ENCODE measurements around the gene LYAR.

LYAR gene

DNA sequence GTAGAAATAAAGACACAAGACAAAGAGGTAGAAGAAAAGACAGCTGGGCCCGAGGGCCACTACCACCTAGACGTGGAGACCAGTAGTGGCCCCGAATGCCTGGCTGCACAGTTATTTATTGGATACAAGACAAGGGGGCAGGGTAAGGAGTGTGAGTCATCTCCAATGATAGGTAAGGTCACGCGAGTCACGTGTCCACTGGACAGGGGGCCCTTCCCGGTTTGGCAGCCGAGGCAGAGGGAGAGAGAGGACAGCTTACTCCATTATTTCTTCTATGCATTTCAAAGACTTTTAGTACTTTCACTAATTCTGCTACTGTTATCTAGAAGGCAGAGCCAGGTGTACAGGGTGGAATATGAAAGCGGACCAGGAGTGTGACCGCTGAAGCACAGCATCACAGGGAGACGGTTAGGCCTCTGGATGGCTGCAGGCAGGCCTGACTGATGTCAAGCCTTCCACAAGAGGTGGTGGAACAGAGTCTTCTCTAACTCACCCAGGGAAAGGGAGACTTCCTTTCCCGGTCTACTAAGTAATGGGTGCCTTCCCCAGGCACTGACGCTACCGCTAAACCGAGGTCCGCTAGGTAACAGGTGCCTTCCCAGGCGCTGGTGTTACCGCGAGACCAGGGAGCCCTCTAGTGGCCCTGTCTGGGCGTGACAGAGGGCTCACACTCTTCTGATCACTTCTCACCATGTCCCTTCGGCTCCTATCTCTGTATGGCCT lies 45.0 kb upstream of the LYAR start:
- no peak overlapping the region for H3K4me3 ChIP-seq (ENCODE audit: low read length)
- no peaks in the 10 kb centered on the region for H3F3A ChIP-seq (ENCODE audit: insufficient read depth, low read length)
- H3K9ac ChIP-seq (ENCODE audit: low read length), result no peak overlapping the region
- no peak for TF ChIP-seq EZH2 (optimal IDR thresholded peaks at IDR 0.05; ENCODE audit: low read depth, low read length)
- TF ChIP-seq, protein P1, sequence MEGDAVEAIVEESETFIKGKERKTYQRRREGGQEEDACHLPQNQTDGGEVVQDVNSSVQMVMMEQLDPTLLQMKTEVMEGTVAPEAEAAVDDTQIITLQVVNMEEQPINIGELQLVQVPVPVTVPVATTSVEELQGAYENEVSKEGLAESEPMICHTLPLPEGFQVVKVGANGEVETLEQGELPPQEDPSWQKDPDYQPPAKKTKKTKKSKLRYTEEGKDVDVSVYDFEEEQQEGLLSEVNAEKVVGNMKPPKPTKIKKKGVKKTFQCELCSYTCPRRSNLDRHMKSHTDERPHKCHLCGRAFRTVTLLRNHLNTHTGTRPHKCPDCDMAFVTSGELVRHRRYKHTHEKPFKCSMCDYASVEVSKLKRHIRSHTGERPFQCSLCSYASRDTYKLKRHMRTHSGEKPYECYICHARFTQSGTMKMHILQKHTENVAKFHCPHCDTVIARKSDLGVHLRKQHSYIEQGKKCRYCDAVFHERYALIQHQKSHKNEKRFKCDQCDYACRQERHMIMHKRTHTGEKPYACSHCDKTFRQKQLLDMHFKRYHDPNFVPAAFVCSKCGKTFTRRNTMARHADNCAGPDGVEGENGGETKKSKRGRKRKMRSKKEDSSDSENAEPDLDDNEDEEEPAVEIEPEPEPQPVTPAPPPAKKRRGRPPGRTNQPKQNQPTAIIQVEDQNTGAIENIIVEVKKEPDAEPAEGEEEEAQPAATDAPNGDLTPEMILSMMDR (IDR thresholded peaks at IDR 0.05; ENCODE audit: low read length), result peak; percentile 75
- H3K27me3 ChIP-seq (replicated peaks; ENCODE audit: insufficient read depth, low read length), result no peaks in the 10 kb centered on the region
- H4K20me1 ChIP-seq (ENCODE audit: insufficient read depth, low read length), result no peaks in the 10 kb centered on the region
- H3K36me3 ChIP-seq (replicated peaks; ENCODE audit: insufficient read depth, low read length), result no peaks in the 10 kb centered on the region
- H3K9me3 ChIP-seq (replicated peaks; ENCODE audit: insufficient read depth, low read length), result no peaks in the 10 kb centered on the region
- no peak overlapping the region for H3K27ac ChIP-seq (ENCODE audit: low read length)
- H3K79me2 ChIP-seq (ENCODE audit: low read length), result no peaks in the 10 kb centered on the region
- H3K4me1 ChIP-seq (ENCODE audit: low read length), result no peaks in the 10 kb centered on the region
- peak overlapping the region; percentile 39; the same call in 1 of the 2 replicates for H3K4me2 ChIP-seq (ENCODE audit: low read depth, low read length)
- DNase-seq, result peak; percentile 81
- no peaks in the 10 kb centered on the region for H3K9me2 ChIP-seq (replicated peaks; ENCODE audit: insufficient read depth, low read length)
- no peak overlapping the region for H2AFZ ChIP-seq (ENCODE audit: low read length)

- Histone ChIP-seq H3K4me3 (ENCODE audit: low read length) (no peak overlapping the region), H3F3A (ENCODE audit: insufficient read depth, low read length) (no peaks in the 10 kb centered on the region), H3K27ac (ENCODE audit: low read length) (no peak overlapping the region), H3K9me2 (replicated peaks; ENCODE audit: insufficient read depth, low read length) (no peaks in the 10 kb centered on the region), H3K27me3 (replicated peaks; ENCODE audit: insufficient read depth, low read length) (no peaks in the 10 kb centered on the region), H3K79me2 (ENCODE audit: low read length) (no peaks in the 10 kb centered on the region), H3K36me3 (replicated peaks; ENCODE audit: insufficient read depth, low read length) (no peaks in the 10 kb centered on the region), H3K4me1 (ENCODE audit: low read length) (no peaks in the 10 kb centered on the region), H3K4me2 (ENCODE audit: low read depth, low read length) (no peak overlapping the region), H2AFZ (ENCODE audit: low read length) (no peak overlapping the region), H4K20me1 (ENCODE audit: insufficient read depth, low read length) (no peaks in the 10 kb centered on the region), H3K9ac (ENCODE audit: low read length) (no peak overlapping the region), H3K9me3 (replicated peaks; ENCODE audit: insufficient read depth, low read length) (no peaks in the 10 kb centered on the region)
- no peak for TF ChIP-seq EZH2phosphoT487 (IDR thresholded peaks at IDR 0.05; ENCODE audit: low read length)
- TF ChIP-seq, protein P1 (IDR thresholded peaks at IDR 0.05; ENCODE audit: low read length), result no peak
- TF ChIP-seq EZH2 (optimal IDR thresholded peaks at IDR 0.05; ENCODE audit: low read depth, low read length), result no peak
- no peak for DNase-seq
Observed at GRCh38 chr4:4333265-4333706, 43.3 kb upstream of the LYAR start.

DNA sequence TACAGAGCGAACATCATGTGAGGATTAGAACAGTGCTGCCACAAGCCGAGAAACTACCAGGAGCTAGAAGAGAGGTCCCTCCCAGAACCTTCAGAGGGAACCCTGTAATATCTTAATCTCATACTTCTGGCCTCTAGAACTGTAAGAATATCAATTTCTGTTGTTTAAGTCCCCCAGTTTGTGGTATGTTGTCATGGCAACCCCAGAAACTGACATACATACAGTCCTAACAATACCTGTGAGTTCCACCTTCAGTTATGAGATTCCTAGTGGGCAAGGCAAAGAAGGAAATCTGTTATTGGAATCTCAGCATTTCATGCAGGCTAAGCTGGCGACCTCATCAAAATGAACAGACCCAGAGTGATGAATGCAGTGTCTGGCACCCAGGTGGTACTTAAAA lies 42.6 kb upstream of the LYAR start:
- no peaks in the 10 kb centered on the region for H4K20me1 ChIP-seq (ENCODE audit: insufficient read depth, low read length)
- H3K27me3 ChIP-seq (replicated peaks; ENCODE audit: insufficient read depth, low read length), result no peaks in the 10 kb centered on the region
- H3K4me3 ChIP-seq (ENCODE audit: low read length), result no peak overlapping the region
- no peak overlapping the region for H2AFZ ChIP-seq (ENCODE audit: low read length)
- H3K36me3 ChIP-seq (replicated peaks; ENCODE audit: insufficient read depth, low read length), result no peaks in the 10 kb centered on the region
- H3K9me3 ChIP-seq (replicated peaks; ENCODE audit: insufficient read depth, low read length), result no peaks in the 10 kb centered on the region
- no peaks in the 10 kb centered on the region for H3K79me2 ChIP-seq (ENCODE audit: low read length)
- H3K27ac ChIP-seq (ENCODE audit: low read length), result no peak overlapping the region
- no peaks in the 10 kb centered on the region for H3F3A ChIP-seq (ENCODE audit: insufficient read depth, low read length)
- DNase-seq, result no peak
- TF ChIP-seq, protein P1 (IDR thresholded peaks at IDR 0.05; ENCODE audit: low read length), result no peak
- TF ChIP-seq EZH2phosphoT487 (IDR thresholded peaks at IDR 0.05; ENCODE audit: low read length) (no peak), EZH2 (optimal IDR thresholded peaks at IDR 0.05; ENCODE audit: low read depth, low read length) (no peak)
- no peaks in the 10 kb centered on the region for H3K4me1 ChIP-seq (ENCODE audit: low read length)
- H3K9ac ChIP-seq (ENCODE audit: low read length), result no peak overlapping the region
- no peak overlapping the region for H3K4me2 ChIP-seq (ENCODE audit: low read depth, low read length)
- no peaks in the 10 kb centered on the region for H3K9me2 ChIP-seq (replicated peaks; ENCODE audit: insufficient read depth, low read length)

Measured in MM.1S (cell line).